ENCODE measurements around the gene ALX1. TPM values are rescaled to one million over a fixed set of nuclear protein-coding genes. Genes with fewer than 3 reads are reported as not detected.
"Not testable (repeated sequence)": the region's sequence is repeated elsewhere in the genome, so short reads cannot be mapped to it uniquely, and the experiment has no call there.

The ALX1 gene
- total RNA-seq, 1 experiment from 2014 or later = 41.7 TPM

- in situ Hi-C loops (cut with HindIII; ENCODE audit: low pct_unique_long_range_greater_than_20kb, low sequenced_read_pairs) = no loop called here
- peak; percentile 39 for DNase-seq (ENCODE audit: low read depth, low spot score)
Measured at GRCh38 chr12:85281636-85282312, 1.8 kb downstream of the ALX1 start.

- in situ Hi-C loops (cut with HindIII; ENCODE audit: low pct_unique_long_range_greater_than_20kb, low sequenced_read_pairs) = no loop called here
- peak; percentile 65 for DNase-seq (ENCODE audit: low read depth, low spot score)
Measured at GRCh38 chr12:85283560-85283959, 3.5 kb downstream of the ALX1 start.

DNA sequence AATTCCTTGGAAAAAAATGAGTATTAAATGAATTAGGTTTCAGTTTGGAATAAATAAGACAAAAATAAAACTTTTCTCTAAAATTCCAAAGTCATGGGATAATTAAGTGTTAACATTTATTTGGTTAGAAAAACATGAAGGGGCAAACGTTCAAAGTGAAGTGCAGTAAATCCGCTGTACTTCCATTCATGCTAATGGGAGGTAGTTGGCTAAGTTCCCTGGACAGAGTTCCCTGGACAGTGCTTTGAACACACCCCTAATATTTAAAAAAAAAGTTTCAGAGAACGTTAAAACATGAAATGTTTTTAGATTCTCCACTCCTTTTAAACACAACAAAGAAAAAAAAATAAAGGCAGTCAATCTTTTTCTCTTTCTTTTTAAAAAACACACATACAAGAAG is 16.3 kb downstream of the ALX1 start:
- in situ Hi-C loops (cut with HindIII; ENCODE audit: low pct_unique_long_range_greater_than_20kb, low sequenced_read_pairs) = no loop called here
- DNase-seq (ENCODE audit: low read depth, low spot score) = peak; percentile 50

GRCh38 chr12:85299053-85299452 is 19.0 kb downstream of the ALX1 start:
- DNase-seq (ENCODE audit: low read depth, low spot score) = peak; percentile 95
- in situ Hi-C loops (cut with HindIII; ENCODE audit: low pct_unique_long_range_greater_than_20kb, low sequenced_read_pairs) = no loop called here

- DNase-seq (ENCODE audit: low read depth, low spot score) = peak; percentile 85
- in situ Hi-C loops (cut with HindIII; ENCODE audit: low pct_unique_long_range_greater_than_20kb, low sequenced_read_pairs) = no loop called here
Measured at GRCh38 chr12:85301051-85301450, 21.0 kb downstream of the ALX1 start.

DNA sequence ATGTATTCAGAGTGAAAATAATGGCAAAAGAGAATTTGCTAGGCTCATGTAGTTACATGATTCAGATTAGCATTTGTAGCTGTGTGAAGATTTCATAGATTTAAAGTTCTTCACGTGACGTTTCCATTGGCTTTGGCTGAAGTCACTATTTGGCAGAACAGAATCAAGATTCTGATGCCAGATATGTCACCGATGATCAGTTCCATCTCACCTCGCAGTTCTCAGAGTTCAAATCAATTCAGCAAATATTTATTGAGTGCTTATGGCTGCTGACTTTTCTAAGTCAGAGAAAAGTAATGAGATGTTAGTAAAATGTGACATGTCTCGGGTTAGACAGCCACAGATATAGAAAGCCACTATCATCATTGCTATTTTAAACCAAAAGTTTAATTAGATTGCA is 28.4 kb downstream of the ALX1 start:
- no peak for DNase-seq (ENCODE audit: low read depth, low spot score)
- in situ Hi-C loops (cut with HindIII; ENCODE audit: low pct_unique_long_range_greater_than_20kb, low sequenced_read_pairs) = no loop called here

DNA sequence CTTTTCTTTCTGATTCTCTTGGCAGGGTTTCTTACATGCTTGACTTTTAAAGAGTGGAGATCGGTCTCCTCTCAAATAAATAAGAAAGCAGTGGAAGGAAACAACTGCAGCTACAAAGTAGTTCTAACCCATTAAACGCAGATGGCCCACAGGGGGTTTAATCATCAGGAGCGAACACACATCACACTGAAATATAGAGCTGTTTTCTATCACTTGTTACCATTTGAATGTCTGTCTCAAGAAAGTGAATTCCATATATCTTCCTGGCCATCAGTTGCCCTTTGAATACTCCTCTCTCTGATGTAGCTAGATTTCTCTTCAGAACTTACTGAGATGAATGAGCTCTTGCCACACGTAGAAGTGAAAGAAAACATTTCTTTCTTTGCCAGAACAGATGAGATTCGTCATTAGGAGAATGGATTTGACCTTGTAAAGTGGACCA is 29.1 kb downstream of the ALX1 start:
- in situ Hi-C loops (cut with HindIII; ENCODE audit: low pct_unique_long_range_greater_than_20kb, low sequenced_read_pairs) = no loop called here

DNA sequence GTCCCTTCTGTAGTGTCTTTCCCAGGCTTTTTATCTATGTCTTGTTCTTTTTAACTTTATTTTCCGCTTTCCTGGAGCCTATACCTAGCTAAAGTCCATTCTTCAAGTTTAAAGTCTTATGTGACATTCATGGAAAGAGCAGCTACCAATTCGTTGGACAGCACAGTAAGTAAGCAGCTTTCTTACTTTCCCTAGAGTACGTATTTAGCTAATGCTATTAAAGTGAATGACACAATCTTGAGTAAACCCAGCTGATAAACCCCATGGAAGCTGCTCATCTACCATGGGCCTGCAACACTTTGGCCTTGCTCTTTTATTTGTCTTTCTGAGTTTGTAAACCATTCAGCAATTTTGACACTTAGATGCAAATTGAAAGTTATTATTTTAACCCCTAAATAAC is 30.0 kb downstream of the ALX1 start:
- DNase-seq (ENCODE audit: low read depth, low spot score) = no peak
- in situ Hi-C loops (cut with HindIII; ENCODE audit: low pct_unique_long_range_greater_than_20kb, low sequenced_read_pairs) = no loop called here

More for the DNA sequence above, 29.1 kb downstream of the ALX1 start:
- peak; percentile 61 for DNase-seq (ENCODE audit: low read depth, low spot score)

- peak; percentile 34 for DNase-seq (ENCODE audit: low read depth, low spot score)
- in situ Hi-C loops (cut with HindIII; ENCODE audit: low pct_unique_long_range_greater_than_20kb, low sequenced_read_pairs) = no loop called here
Measured at GRCh38 chr12:85310456-85311076, 30.5 kb downstream of the ALX1 start.

GRCh38 chr12:85317866-85318636 is 38.0 kb downstream of the ALX1 start:
- in situ Hi-C loops (cut with HindIII; ENCODE audit: low pct_unique_long_range_greater_than_20kb, low sequenced_read_pairs); DNase-seq (ENCODE audit: low read depth, low spot score): not testable (repeated sequence)

GRCh38 chr12:85322715-85323114 is 42.7 kb downstream of the ALX1 start:
- in situ Hi-C loops (cut with HindIII; ENCODE audit: low pct_unique_long_range_greater_than_20kb, low sequenced_read_pairs) = no loop called here
- DNase-seq (ENCODE audit: low read depth, low spot score) = peak; percentile 65

DNA sequence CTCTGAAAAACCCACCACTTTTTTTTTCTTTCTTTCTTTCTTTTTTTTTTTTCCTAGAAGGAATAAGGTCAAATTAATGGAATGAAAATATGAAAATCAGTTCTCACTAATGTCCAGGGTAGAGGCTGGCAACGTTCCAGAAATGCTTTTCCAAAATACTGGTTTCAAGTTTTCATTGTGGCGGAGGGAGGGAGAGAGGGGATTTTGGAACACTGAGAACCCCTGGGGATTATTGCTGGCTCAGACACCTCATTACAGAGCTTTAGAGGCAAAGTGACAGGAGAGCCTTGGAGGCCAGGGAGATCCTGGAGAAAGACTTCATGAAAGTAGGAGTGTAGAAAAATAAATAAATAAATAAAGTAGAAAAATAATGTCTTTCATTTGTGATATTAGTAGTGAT is 45.4 kb downstream of the ALX1 start:
- DNase-seq (ENCODE audit: low read depth, low spot score) = no peak
- in situ Hi-C loops (cut with HindIII; ENCODE audit: low pct_unique_long_range_greater_than_20kb, low sequenced_read_pairs) = no loop called here

DNA sequence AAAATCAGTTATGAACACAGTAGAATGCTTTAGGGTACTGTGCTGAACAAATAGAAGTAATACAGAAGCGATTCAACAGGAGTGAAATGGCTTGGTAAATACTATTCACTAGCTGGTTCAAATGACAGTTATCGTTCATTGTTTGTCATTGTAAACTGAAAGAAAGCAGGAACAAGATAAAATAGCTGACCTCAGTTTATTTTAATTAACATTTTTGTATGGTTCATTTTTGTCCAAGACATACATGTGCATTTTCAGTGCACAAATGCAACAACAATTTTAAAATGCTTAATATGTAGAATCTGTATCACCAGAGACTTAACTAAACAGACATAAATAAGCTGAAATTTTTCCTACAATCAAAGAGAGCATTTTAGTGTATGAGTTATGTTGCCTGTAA is 49.9 kb downstream of the ALX1 start:
- in situ Hi-C loops (cut with HindIII; ENCODE audit: low pct_unique_long_range_greater_than_20kb, low sequenced_read_pairs) = no loop called here
- DNase-seq (ENCODE audit: low read depth, low spot score) = no peak

- no peak for DNase-seq (ENCODE audit: low read depth, low spot score)
- in situ Hi-C loops (cut with HindIII; ENCODE audit: low pct_unique_long_range_greater_than_20kb, low sequenced_read_pairs) = no loop called here
Measured at GRCh38 chr12:85348779-85349178, 68.8 kb downstream of the ALX1 start.

- in situ Hi-C loops (cut with HindIII; ENCODE audit: low pct_unique_long_range_greater_than_20kb, low sequenced_read_pairs) = no loop called here
- DNase-seq (ENCODE audit: low read depth, low spot score) = no peak
Measured at GRCh38 chr12:85350356-85350755, 70.3 kb downstream of the ALX1 start.

All from SK-MEL-5 (cell line).